Smooth muscle cell (in vitro differentiated cells): ENCODE results near the gene DHX38. TPM values are rescaled to one million over a fixed set of nuclear protein-coding genes. Genes with fewer than 3 reads are reported as not detected.

Experiments
- DNase-seq: peaks from one replicate; lab custom pipeline; 2025; ENCODE audit not compliant: unreplicated experiment; lab: John Stamatoyannopoulos, UW
- H2AFZ ChIP-seq: fragments of 200-600 bp; sonication (generic); 2 replicates; pipeline ENCODE4 v1.6.0; 2016; ENCODE audit warnings: antibody characterized with exemption, low read depth, mild to moderate bottlenecking
- H3F3A ChIP-seq: fragments of 200-600 bp; sonication (generic); 2 replicates; pipeline ENCODE4 v1.6.0; 2017; ENCODE audit warnings: antibody characterized with exemption, low read depth
- H3K27ac ChIP-seq: fragments of 200-600 bp; sonication (generic); 2 replicates; pipeline ENCODE4 v1.5.1; 2016; ENCODE audit warnings: low read depth, mild to moderate bottlenecking
- H3K27me3 ChIP-seq: fragments of 200-600 bp; sonication (generic); 2 replicates; pipeline ENCODE4 v1.6.1; 2016; ENCODE audit warnings: low read depth, mild to moderate bottlenecking
- H3K36me3 ChIP-seq: fragments of 200-600 bp; sonication (generic); 2 replicates; pipeline ENCODE4 v1.5.1; 2016; ENCODE audit warnings: low read depth
- H3K4me1 ChIP-seq: fragments of 200-600 bp; sonication (generic); 2 replicates; pipeline ENCODE4 v1.5.1; 2016; ENCODE audit warnings: low read depth
- H3K4me2 ChIP-seq: fragments of 200-600 bp; sonication (generic); 2 replicates; pipeline ENCODE4 v1.6.0; 2016; ENCODE audit warnings: mild to moderate bottlenecking
- H3K4me3 ChIP-seq: fragments of 200-600 bp; sonication (generic); 2 replicates; pipeline ENCODE4 v1.5.1; 2016; ENCODE audit warnings: mild to moderate bottlenecking
- H3K79me2 ChIP-seq: fragments of 200-600 bp; sonication (generic); 2 replicates; pipeline ENCODE4 v1.6.0; 2016; ENCODE audit warnings: low read depth, mild to moderate bottlenecking
- H3K9ac ChIP-seq: fragments of 200-600 bp; sonication (generic); 2 replicates; pipeline ENCODE4 v1.6.0; 2016; ENCODE audit warnings: low read depth
- H3K9me3 ChIP-seq: fragments of 200-600 bp; sonication (generic); replicated peaks from 2 replicates; pipeline ENCODE4 v1.5.1; 2016; ENCODE audit warnings: low read depth
- H4K20me1 ChIP-seq: fragments of 200-600 bp; sonication (generic); 2 replicates; pipeline ENCODE4 v1.6.0; 2016; ENCODE audit warnings: low read depth
- WGBS: methylation state at CpG from one replicate; pipeline ENCODE4 v1.1.7; 2016; ENCODE audit warnings: low lambda C conversion rate; 5-methylcytosine and 5-hydroxymethylcytosine counted together
- polyA plus RNA-seq: library from polyadenylated mRNA; unstranded; fragments of >200 nt; fragmentation: Nextera tagmentation; extraction: Ambion mirVana; gene quantifications from 2 replicates; pipeline ENCODE4 v1.2.1, GENCODE V29; 2016
- total RNA-seq: library from RNA; depleted of rRNA; stranded (reverse); fragments of >200 nt; gene quantifications from 2 replicates; pipeline ENCODE4 v1.2.3, GENCODE V29; 2014
- TF ChIP-seq, protein P1 (sequence below): fragments of 200-600 bp; sonication (generic); IDR thresholded peaks from 2 replicates; pipeline ENCODE4 v1.5.1; 2017; ENCODE audit warnings: borderline replicate concordance, mild to moderate bottlenecking, antibody characterized with exemption; ENCODE audit not compliant: insufficient read depth, poor library complexity, severe bottlenecking

Gene DHX38
- total and polyA plus RNA-seq, 2 experiments from 2014 or later, result 30.8 to 45.4 TPM

DNA sequence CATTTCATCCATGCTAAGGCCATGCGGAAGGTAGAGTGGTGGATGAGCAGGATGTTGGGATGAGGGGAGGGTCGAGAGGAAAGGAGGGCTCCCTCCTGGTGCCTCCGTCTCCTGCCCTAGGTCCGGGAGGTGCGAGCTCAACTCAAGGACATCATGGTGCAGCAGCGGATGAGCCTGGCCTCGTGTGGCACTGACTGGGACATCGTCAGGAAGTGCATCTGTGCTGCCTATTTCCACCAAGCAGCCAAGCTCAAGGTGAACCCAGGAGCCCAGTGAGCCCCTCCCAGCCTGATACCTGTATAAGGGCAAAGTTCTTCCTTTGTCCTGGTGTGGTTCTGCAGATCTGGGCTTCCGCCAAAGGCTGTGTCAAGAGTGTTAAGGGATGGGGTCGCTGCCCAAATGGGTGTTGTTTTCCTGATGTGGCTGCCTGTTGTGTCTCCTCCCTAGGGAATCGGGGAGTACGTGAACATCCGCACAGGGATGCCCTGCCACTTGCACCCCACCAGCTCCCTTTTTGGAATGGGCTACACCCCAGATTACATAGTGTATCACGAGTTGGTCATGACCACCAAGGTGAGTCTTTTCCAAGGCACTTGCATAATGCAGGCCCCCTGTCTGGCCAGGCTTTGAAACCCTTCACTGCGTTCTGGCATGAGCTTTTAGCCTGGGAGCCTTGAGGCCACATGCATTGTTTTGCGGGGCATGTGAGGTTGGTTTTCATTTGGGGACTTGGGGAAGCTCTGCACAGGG is 14.9 kb downstream of the DHX38 start:
- TF ChIP-seq, protein P1, sequence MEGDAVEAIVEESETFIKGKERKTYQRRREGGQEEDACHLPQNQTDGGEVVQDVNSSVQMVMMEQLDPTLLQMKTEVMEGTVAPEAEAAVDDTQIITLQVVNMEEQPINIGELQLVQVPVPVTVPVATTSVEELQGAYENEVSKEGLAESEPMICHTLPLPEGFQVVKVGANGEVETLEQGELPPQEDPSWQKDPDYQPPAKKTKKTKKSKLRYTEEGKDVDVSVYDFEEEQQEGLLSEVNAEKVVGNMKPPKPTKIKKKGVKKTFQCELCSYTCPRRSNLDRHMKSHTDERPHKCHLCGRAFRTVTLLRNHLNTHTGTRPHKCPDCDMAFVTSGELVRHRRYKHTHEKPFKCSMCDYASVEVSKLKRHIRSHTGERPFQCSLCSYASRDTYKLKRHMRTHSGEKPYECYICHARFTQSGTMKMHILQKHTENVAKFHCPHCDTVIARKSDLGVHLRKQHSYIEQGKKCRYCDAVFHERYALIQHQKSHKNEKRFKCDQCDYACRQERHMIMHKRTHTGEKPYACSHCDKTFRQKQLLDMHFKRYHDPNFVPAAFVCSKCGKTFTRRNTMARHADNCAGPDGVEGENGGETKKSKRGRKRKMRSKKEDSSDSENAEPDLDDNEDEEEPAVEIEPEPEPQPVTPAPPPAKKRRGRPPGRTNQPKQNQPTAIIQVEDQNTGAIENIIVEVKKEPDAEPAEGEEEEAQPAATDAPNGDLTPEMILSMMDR, result no peak

GRCh38 chr16:72109300-72109699 is 15.7 kb downstream of the DHX38 start:
- no peak overlapping the region for H3K27ac ChIP-seq
- H3F3A ChIP-seq, result peaks cover 3% of the 10 kb centered on the region
- 94% methylated on average over 12 of the region's 12 CpGs for WGBS
- H3K9ac ChIP-seq, result no peak overlapping the region
- no peak overlapping the region for H2AFZ ChIP-seq
- no peaks in the 10 kb centered on the region for H3K4me1 ChIP-seq
- H3K4me2 ChIP-seq, result no peak overlapping the region
- H3K4me3 ChIP-seq, result no peak overlapping the region
- TF ChIP-seq, protein P1, result no peak
- no peaks in the 10 kb centered on the region for H3K27me3 ChIP-seq
- no peaks in the 10 kb centered on the region for H3K9me3 ChIP-seq
- H4K20me1 ChIP-seq, result no peaks in the 10 kb centered on the region
- H3K36me3 ChIP-seq, result peaks cover 10% of the 10 kb centered on the region
- DNase-seq, result no peak
- no peaks in the 10 kb centered on the region for H3K79me2 ChIP-seq

More for the DNA sequence above, 14.9 kb downstream of the DHX38 start:
- Histone ChIP-seq H3K4me1 (no peaks in the 10 kb centered on the region), H3K27ac (no peak overlapping the region), H3K4me2 (no peak overlapping the region), H3K9ac (no peak overlapping the region), H2AFZ (no peak overlapping the region), H3F3A (peaks cover 3% of the 10 kb centered on the region), H3K27me3 (no peaks in the 10 kb centered on the region), H4K20me1 (no peaks in the 10 kb centered on the region), H3K79me2 (no peaks in the 10 kb centered on the region), H3K9me3 (no peaks in the 10 kb centered on the region), H3K4me3 (no peak overlapping the region), H3K36me3 (peaks cover 10% of the 10 kb centered on the region)
- DNase-seq, result no peak
- WGBS, result 92% methylated on average over 16 of the region's 16 CpGs

DNA sequence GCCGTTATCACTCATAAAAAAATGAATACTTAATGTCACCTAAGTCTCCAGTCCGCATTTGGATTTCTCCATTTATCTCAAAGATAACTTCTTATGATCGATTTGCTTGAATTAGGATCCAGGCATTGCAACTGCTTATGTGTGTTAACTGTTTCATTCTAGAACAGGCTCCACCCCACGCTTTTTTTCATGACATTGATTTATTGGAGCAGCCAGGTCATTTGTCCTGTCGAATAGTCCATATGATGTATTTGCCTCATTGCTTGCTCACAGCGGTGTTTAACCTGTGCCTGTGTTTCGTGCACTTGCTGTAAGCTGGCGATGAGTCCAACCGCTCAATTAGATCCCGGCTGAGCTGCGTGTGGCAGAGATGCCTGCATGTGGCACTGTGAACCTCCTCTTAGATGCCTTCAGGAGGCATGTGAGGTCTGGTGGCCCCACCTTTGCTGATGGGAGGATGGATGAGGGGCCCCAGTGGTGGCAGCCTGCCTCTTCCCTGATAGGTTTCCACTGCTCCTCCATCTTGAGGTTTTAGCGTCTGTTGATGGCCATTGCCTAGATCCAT is 16.4 kb downstream of the DHX38 start:
- Histone ChIP-seq H3K4me1 (no peaks in the 10 kb centered on the region), H3K27me3 (no peaks in the 10 kb centered on the region), H2AFZ (no peak overlapping the region), H3K4me2 (no peak overlapping the region), H4K20me1 (no peaks in the 10 kb centered on the region), H3K36me3 (peaks cover 10% of the 10 kb centered on the region), H3K9ac (no peak overlapping the region), H3K79me2 (no peaks in the 10 kb centered on the region), H3K27ac (no peak overlapping the region), H3K4me3 (no peak overlapping the region), H3K9me3 (no peaks in the 10 kb centered on the region), H3F3A (peaks cover 3% of the 10 kb centered on the region)
- 98% methylated on average over 12 of the region's 12 CpGs for WGBS
- TF ChIP-seq, protein P1, result no peak
- DNase-seq, result no peak
